Hepatocyte (in vitro differentiated cells): ENCODE data around the gene ORM1.

Experiments
- EZH2 ChIP-seq: fragments of 200-600 bp; sonication (generic); IDR thresholded peaks from 2 replicates; pipeline ENCODE4 v1.6.1; 2016; ENCODE audit warnings: antibody characterized with exemption, mild to moderate bottlenecking, borderline replicate concordance
- TF ChIP-seq, protein P1 (sequence below): fragments of 200-600 bp; sonication (generic); IDR thresholded peaks from 2 replicates; pipeline ENCODE4 v1.5.1; 2016; ENCODE audit warnings: antibody characterized with exemption, mild to moderate bottlenecking; ENCODE audit not compliant: poor library complexity

DNA sequence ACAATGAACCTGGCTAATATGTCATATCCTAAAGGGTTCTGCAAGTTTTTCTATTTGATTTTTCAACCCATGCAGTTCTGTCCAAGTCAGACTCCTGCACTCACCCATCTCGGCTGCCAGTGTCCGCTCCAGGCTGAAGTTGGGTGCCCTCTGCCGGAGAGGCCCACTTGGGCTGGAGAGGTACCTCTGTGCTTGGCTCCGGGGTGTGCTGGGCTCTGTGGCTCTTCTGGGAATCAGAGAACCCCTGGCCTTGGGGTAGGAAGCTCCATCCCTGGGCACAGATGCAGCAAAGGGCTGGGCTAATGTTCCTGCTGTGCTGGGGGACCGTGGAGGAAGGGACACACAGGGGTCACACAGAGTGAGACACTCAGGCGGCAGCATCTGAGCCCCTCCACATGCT lies 32.9 kb downstream of the ORM1 start:
- TF ChIP-seq EZH2, result no peak
- TF ChIP-seq, protein P1, sequence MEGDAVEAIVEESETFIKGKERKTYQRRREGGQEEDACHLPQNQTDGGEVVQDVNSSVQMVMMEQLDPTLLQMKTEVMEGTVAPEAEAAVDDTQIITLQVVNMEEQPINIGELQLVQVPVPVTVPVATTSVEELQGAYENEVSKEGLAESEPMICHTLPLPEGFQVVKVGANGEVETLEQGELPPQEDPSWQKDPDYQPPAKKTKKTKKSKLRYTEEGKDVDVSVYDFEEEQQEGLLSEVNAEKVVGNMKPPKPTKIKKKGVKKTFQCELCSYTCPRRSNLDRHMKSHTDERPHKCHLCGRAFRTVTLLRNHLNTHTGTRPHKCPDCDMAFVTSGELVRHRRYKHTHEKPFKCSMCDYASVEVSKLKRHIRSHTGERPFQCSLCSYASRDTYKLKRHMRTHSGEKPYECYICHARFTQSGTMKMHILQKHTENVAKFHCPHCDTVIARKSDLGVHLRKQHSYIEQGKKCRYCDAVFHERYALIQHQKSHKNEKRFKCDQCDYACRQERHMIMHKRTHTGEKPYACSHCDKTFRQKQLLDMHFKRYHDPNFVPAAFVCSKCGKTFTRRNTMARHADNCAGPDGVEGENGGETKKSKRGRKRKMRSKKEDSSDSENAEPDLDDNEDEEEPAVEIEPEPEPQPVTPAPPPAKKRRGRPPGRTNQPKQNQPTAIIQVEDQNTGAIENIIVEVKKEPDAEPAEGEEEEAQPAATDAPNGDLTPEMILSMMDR, result no peak
